K562 (cell line): ENCODE measurements around the gene SEPTIN1. TPM values are rescaled to one million over a fixed set of nuclear protein-coding genes. Genes with fewer than 3 reads are reported as not detected.

Experiments
- ARID1B ChIP-seq: fragments of 450-650 bp; IDR thresholded peaks from 2 replicates; pipeline ENCODE4 v1.6.1; 2016; ENCODE audit warnings: antibody characterized with exemption, mild to moderate bottlenecking, inconsistent platforms
- ASH1L ChIP-seq: fragments of 450-650 bp; IDR thresholded peaks from 2 replicates; pipeline ENCODE4 v1.6.1; 2018; ENCODE audit warnings: borderline replicate concordance, mild to moderate bottlenecking, low read depth; ENCODE audit not compliant: partially characterized antibody
- CBFA2T3 ChIP-seq: fragments of 450-650 bp; IDR thresholded peaks from 2 replicates; pipeline ENCODE4 v1.6.1; 2017
- GTF2E2 ChIP-seq: fragments of 200-800 bp; sonication (Bioruptor generic); IDR thresholded peaks from 2 replicates; pipeline ENCODE4 v1.6.1; 2016; ENCODE audit warnings: missing genetic modification characterization, missing compliant biosample characterization
- HDAC2 ChIP-seq: fragments of 450-650 bp; IDR thresholded peaks from 2 replicates; pipeline ENCODE4 v1.6.1; 2016; ENCODE audit warnings: mild to moderate bottlenecking
- HLTF ChIP-seq: fragments of 450-650 bp; IDR thresholded peaks from 2 replicates; pipeline ENCODE4 v1.6.1; 2016
- HNRNPUL1 ChIP-seq: fragments of 200-400 bp; formaldehyde crosslinking; IDR thresholded peaks from 2 replicates; pipeline ENCODE4 v1.6.1; 2017; ENCODE audit warnings: low read length
- KDM1A ChIP-seq, 2 experiments: fragments of 450-650 bp; IDR thresholded peaks; 2 replicates each; pipeline ENCODE4 v1.6.1; 2016; ENCODE audit warnings: mild to moderate bottlenecking in 2 of 2
- KLF10 ChIP-seq: fragments of 250-450 bp; sonication (Bioruptor Pico); IDR thresholded peaks from 2 replicates; pipeline ENCODE4 v1.6.1; 2021; ENCODE audit warnings: matching md5 sums
- LCOR ChIP-seq: sonication (generic); formaldehyde crosslinking; IDR thresholded peaks from 2 replicates; pipeline ENCODE4 v1.8.0; 2022; ENCODE audit warnings: mild to moderate bottlenecking, missing genetic modification reagents
- POLR2A ChIP-seq: fragments of 450-650 bp; conservative IDR thresholded peaks from 2 replicates; pipeline ENCODE4 v1.6.1; 2016
- STAG1 ChIP-seq: sonication (generic); formaldehyde crosslinking; IDR thresholded peaks from 2 replicates; pipeline ENCODE4 v1.5.0; 2020; ENCODE audit warnings: missing genetic modification reagents, borderline replicate concordance
- TBL1XR1 ChIP-seq, 2 experiments: IDR thresholded peaks; 2 replicates each; pipeline ENCODE4 v1.6.1; 2012; ENCODE audit warnings: improper control_type of control experiment in 2 of 2, low read length in 2 of 2, mild to moderate bottlenecking in 1 of 2
- TCF7L2 ChIP-seq: fragments of 150-350 bp; IDR thresholded peaks from 2 replicates; pipeline ENCODE4 v1.6.1; 2016; ENCODE audit warnings: low read depth, mild to moderate bottlenecking, low read length, moderate library complexity
- TOE1 ChIP-seq, 2 experiments: fragments of 450-650 bp in 1 of 2; sonication (generic) in 1 of 2; formaldehyde crosslinking in 1 of 2; IDR thresholded peaks; 2 replicates each; pipeline versions ENCODE4 v1.7.1 to v1.8.0; 2016 to 2022; ENCODE audit warnings: borderline replicate concordance in 2 of 2, mild to moderate bottlenecking in 2 of 2, antibody characterized with exemption in 1 of 2, inconsistent platforms in 1 of 2, low read depth in 1 of 2, missing genetic modification reagents in 1 of 2, moderate library complexity in 1 of 2
- ZC3H8 ChIP-seq: fragments of 450-650 bp; IDR thresholded peaks from 2 replicates; pipeline ENCODE4 v1.6.1; 2017
- ZNF143 ChIP-seq: sonication (generic); formaldehyde crosslinking; IDR thresholded peaks from 2 replicates; pipeline ENCODE4 v1.9.0; 2022; ENCODE audit warnings: mild to moderate bottlenecking, missing genetic modification reagents
- ZNF408 ChIP-seq: fragments of 250-450 bp; sonication (Bioruptor Pico); IDR thresholded peaks from 2 replicates; pipeline ENCODE4 v1.4.0; 2020; ENCODE audit warnings: low read depth, mild to moderate bottlenecking, moderate library complexity
- ZNF41 ChIP-seq: fragments of 250-450 bp; sonication (Bioruptor Pico); conservative IDR thresholded peaks from 2 replicates; pipeline ENCODE4 v1.4.0; 2020; ENCODE audit warnings: mild to moderate bottlenecking
- ZNF431 ChIP-seq: sonication (generic); formaldehyde crosslinking; IDR thresholded peaks from 2 replicates; pipeline ENCODE4 v1.8.0; 2022; ENCODE audit warnings: mild to moderate bottlenecking, missing genetic modification reagents
- polyA plus RNA-seq, 8 experiments: library from polyadenylated mRNA; depleted of rRNA in 4 of 8; stranded (reverse) in 5 of 8; unstranded in 3 of 8; fragments of >200 nt; fragmentation: Nextera tagmentation in 2 of 8; fragmentation: Illumina TruSeq in 1 of 8; extraction: Ambion mirVana in 2 of 8; extraction: Trizol in 1 of 8; gene quantifications; 2 replicates each; pipeline versions ENCODE4 v1.2.1 to v1.2.3, GENCODE V29; 2011 to 2014; ENCODE audit warnings: inconsistent platforms in 1 of 8, missing spikeins in 1 of 8
- total RNA-seq, 7 experiments: library from RNA; depleted of rRNA in 6 of 7; stranded (reverse); fragments of >200 nt in 6 of 7; fragmentation: Illumina TruSeq in 2 of 7; extraction: Trizol in 2 of 7; gene quantifications; 2 replicates each; pipeline versions ENCODE4 v1.2.1 to v1.2.3, GENCODE V29; 2011 to 2021; ENCODE audit warnings: low replicate concordance in 1 of 7
- TF ChIP-seq, protein P1 (sequence below): sonication (generic); formaldehyde crosslinking; IDR thresholded peaks from 2 replicates; pipeline ENCODE4 v1.8.1; 2023; ENCODE audit warnings: mild to moderate bottlenecking, missing genetic modification reagents
- TF ChIP-seq, protein P2 (sequence below), 2 experiments: IDR thresholded peaks; 2 replicates each; pipeline ENCODE4 v1.6.1; 2012; ENCODE audit warnings: improper control_type of control experiment in 2 of 2, low read depth in 2 of 2, low read length in 2 of 2, borderline replicate concordance in 1 of 2
- TF ChIP-seq, protein P3 (sequence below): fragments of 450-650 bp; IDR thresholded peaks from 2 replicates; pipeline ENCODE4 v1.6.1; 2016
- TF ChIP-seq, protein P4 (sequence below): sonication (generic); formaldehyde crosslinking; IDR thresholded peaks from 2 replicates; pipeline ENCODE4 v1.8.0; 2022; ENCODE audit warnings: mild to moderate bottlenecking, missing genetic modification reagents, borderline replicate concordance

SEPTIN1 gene
- total and polyA plus RNA-seq, 9 of the 15 experiments (the other 6 are each of a cell fraction or from before 2014, with no cell fraction given), result 0.23 to 5.6 (median 1.7) TPM; not detected in 1

DNA sequence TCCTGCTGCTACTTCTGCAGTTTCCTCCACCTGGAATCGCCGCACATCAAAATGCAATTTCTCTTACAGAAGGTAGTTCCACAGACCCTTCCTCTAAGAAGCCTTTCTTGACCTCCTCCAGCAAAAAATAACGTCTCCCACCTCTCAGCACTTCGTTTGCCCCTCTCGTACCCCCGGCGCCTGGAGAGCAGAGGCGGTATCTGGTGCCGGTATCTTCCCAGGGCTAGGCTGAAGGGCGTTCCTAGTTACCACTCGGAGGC, 47.0 kb upstream of the SEPTIN1 start (continued):
- TF ChIP-seq HLTF (no peak), HNRNPUL1 (no peak), KLF10 (CRISPR knock-in tag) (no peak), TBL1XR1 (IDR thresholded peaks at IDR 0.05; ENCODE audit: low read length in 2 of 2) (no peak), ZNF408 (no peak), POLR2A (no peak), TOE1 (IDR thresholded peaks at IDR 0.05; ENCODE audit: borderline replicate concordance) (0 out of 2 replicates have a peak, but pooled peaks have one; percentile 10), TOE1 (CRISPR knock-in tag; IDR thresholded peaks at IDR 0.05; ENCODE audit: borderline replicate concordance, low read depth) (no peak), TCF7L2 (no peak), ZNF41 (no peak), GTF2E2 (tag) (no peak), ZNF431 (CRISPR knock-in tag) (no peak), LCOR (no peak), STAG1 (CRISPR knock-in tag) (no peak), ARID1B (0 out of 2 replicates have a peak, but pooled peaks have one; percentile 22), HDAC2 (no peak), ASH1L (no peak), ZC3H8 (no peak), CBFA2T3 (no peak), ZNF143 (CRISPR knock-in tag) (no peak), KDM1A (IDR thresholded peaks at IDR 0.05) (no peak)
- TF ChIP-seq, protein P1, sequence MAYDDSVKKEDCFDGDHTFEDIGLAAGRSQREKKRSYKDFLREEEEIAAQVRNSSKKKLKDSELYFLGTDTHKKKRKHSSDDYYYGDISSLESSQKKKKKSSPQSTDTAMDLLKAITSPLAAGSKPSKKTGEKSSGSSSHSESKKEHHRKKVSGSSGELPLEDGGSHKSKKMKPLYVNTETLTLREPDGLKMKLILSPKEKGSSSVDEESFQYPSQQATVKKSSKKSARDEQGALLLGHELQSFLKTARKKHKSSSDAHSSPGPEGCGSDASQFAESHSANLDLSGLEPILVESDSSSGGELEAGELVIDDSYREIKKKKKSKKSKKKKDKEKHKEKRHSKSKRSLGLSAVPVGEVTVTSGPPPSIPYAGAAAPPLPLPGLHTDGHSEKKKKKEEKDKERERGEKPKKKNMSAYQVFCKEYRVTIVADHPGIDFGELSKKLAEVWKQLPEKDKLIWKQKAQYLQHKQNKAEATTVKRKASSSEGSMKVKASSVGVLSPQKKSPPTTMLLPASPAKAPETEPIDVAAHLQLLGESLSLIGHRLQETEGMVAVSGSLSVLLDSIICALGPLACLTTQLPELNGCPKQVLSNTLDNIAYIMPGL (CRISPR knock-in tag), result no peak
- TF ChIP-seq, protein P2, sequence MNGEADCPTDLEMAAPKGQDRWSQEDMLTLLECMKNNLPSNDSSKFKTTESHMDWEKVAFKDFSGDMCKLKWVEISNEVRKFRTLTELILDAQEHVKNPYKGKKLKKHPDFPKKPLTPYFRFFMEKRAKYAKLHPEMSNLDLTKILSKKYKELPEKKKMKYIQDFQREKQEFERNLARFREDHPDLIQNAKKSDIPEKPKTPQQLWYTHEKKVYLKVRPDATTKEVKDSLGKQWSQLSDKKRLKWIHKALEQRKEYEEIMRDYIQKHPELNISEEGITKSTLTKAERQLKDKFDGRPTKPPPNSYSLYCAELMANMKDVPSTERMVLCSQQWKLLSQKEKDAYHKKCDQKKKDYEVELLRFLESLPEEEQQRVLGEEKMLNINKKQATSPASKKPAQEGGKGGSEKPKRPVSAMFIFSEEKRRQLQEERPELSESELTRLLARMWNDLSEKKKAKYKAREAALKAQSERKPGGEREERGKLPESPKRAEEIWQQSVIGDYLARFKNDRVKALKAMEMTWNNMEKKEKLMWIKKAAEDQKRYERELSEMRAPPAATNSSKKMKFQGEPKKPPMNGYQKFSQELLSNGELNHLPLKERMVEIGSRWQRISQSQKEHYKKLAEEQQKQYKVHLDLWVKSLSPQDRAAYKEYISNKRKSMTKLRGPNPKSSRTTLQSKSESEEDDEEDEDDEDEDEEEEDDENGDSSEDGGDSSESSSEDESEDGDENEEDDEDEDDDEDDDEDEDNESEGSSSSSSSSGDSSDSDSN (IDR thresholded peaks at IDR 0.05; ENCODE audit: borderline replicate concordance in 1 of 2, low read depth in 2 of 2, low read length in 2 of 2), result 0 out of 4 replicates have a peak, but pooled peaks of 1 of the 2 experiments have one; percentile 31
- TF ChIP-seq, protein P3, sequence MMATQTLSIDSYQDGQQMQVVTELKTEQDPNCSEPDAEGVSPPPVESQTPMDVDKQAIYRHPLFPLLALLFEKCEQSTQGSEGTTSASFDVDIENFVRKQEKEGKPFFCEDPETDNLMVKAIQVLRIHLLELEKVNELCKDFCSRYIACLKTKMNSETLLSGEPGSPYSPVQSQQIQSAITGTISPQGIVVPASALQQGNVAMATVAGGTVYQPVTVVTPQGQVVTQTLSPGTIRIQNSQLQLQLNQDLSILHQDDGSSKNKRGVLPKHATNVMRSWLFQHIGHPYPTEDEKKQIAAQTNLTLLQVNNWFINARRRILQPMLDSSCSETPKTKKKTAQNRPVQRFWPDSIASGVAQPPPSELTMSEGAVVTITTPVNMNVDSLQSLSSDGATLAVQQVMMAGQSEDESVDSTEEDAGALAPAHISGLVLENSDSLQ, result no peak
- TF ChIP-seq, protein P4, sequence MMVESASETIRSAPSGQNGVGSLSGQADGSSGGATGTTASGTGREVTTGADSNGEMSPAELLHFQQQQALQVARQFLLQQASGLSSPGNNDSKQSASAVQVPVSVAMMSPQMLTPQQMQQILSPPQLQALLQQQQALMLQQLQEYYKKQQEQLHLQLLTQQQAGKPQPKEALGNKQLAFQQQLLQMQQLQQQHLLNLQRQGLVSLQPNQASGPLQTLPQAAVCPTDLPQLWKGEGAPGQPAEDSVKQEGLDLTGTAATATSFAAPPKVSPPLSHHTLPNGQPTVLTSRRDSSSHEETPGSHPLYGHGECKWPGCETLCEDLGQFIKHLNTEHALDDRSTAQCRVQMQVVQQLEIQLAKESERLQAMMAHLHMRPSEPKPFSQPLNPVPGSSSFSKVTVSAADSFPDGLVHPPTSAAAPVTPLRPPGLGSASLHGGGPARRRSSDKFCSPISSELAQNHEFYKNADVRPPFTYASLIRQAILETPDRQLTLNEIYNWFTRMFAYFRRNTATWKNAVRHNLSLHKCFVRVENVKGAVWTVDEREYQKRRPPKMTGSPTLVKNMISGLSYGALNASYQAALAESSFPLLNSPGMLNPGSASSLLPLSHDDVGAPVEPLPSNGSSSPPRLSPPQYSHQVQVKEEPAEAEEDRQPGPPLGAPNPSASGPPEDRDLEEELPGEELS (CRISPR knock-in tag), result no peak
